H1 (cell line): Measurements from ENCODE around the gene WRAP53. TPM values are rescaled to one million over a fixed set of nuclear protein-coding genes. Genes with fewer than 3 reads are reported as not detected.

ENCODE experiments used
- CTCF ChIA-PET: fragments of 300-600 bp; sonication (Branson Sonifier 250); formaldehyde crosslinking; loops from one replicate; lab custom pipeline; 2021; ENCODE audit not compliant: partially characterized antibody; lab: Charles Lee
- POLR2A ChIA-PET: fragments of 300-600 bp; sonication (Branson Sonifier 250); formaldehyde crosslinking; loops from one replicate; lab custom pipeline; 2021; ENCODE audit warnings: inconsistent platforms; ENCODE audit not compliant: partially characterized antibody; lab: Charles Lee
- DNase-seq, 2 experiments: peaks; one replicate each; pipeline versions ENCODE4 v3.0.0 to v3.0.0-alpha.2; 2010 to 2022; ENCODE audit warnings: low spot score in 2 of 2, low read depth in 1 of 2, mixed read lengths in 1 of 2
- FAIRE-seq: peaks from 2 replicates; lab custom pipeline; 2011; peaks lifted over from hg19 to GRCh38; lab: Jason Lieb, UNC
- H2AFZ ChIP-seq: 2 replicates; pipeline ENCODE4 v1.8.1; 2012; ENCODE audit warnings: low read length, inconsistent platforms
- H2AK5ac ChIP-seq: 2 replicates; pipeline ENCODE4 v1.6.1; 2013; ENCODE audit warnings: low read depth, low read length
- H2BK120ac ChIP-seq: replicated peaks from 2 replicates; pipeline ENCODE3; 2013; ENCODE audit warnings: low read depth, low read length, inconsistent platforms
- H2BK12ac ChIP-seq: 2 replicates; pipeline ENCODE4 v1.6.1; 2013; ENCODE audit warnings: low read depth, low read length
- H2BK15ac ChIP-seq: 2 replicates; pipeline ENCODE4 v1.6.1; 2013; ENCODE audit warnings: low read length
- H2BK20ac ChIP-seq: 2 replicates; pipeline ENCODE4 v1.6.1; 2013; ENCODE audit warnings: low read length
- H2BK5ac ChIP-seq: 2 replicates; pipeline ENCODE4 v1.6.1; 2013; ENCODE audit warnings: low read depth, low read length
- H3K14ac ChIP-seq: 2 replicates; pipeline ENCODE4 v1.6.1; 2013; ENCODE audit warnings: inconsistent platforms; ENCODE audit not compliant: insufficient read length
- H3K18ac ChIP-seq: 2 replicates; pipeline ENCODE4 v1.6.1; 2013; ENCODE audit warnings: low read length; ENCODE audit errors: extremely low read depth
- H3K23ac ChIP-seq: 2 replicates; pipeline ENCODE4 v1.6.1; 2013; ENCODE audit warnings: inconsistent platforms; ENCODE audit not compliant: insufficient read length
- H3K23me2 ChIP-seq: 2 replicates; pipeline ENCODE4 v1.6.1; 2013; ENCODE audit warnings: low read depth, low read length
- H3K27ac ChIP-seq: 2 replicates; pipeline ENCODE4 v1.6.1; 2011; ENCODE audit warnings: low read depth, low read length, inconsistent platforms
- H3K27me3 ChIP-seq, 4 experiments: replicated peaks in 1 of 4; 1 replicate in 1 of 4; 2 replicates in 3 of 4; pipeline versions ENCODE4 v1.6.1 to v1.8.1; 2011 to 2013; ENCODE audit warnings: low read length in 3 of 4, mild to moderate bottlenecking in 3 of 4, inconsistent platforms in 2 of 4, mixed read lengths in 2 of 4, moderate library complexity in 1 of 4; ENCODE audit not compliant: control insufficient read depth in 3 of 4, insufficient read depth in 3 of 4; ENCODE audit errors: extremely low read depth in 1 of 4
- H3K36me3 ChIP-seq, 4 experiments: 2 replicates each; pipeline versions ENCODE4 v1.6.1 to v1.8.1; 2011 to 2013; ENCODE audit warnings: mild to moderate bottlenecking in 4 of 4, low read length in 3 of 4, moderate library complexity in 2 of 4, control low read depth in 1 of 4, inconsistent platforms in 1 of 4; ENCODE audit not compliant: insufficient read depth in 4 of 4, control insufficient read depth in 2 of 4
- H3K4ac ChIP-seq: replicated peaks from 2 replicates; pipeline ENCODE3; 2013; ENCODE audit warnings: low read length, low read depth, mixed read lengths, inconsistent platforms; ENCODE audit not compliant: insufficient read length
- H3K4me1 ChIP-seq, 4 experiments: replicated peaks in 1 of 4; 1 replicate in 1 of 4; 2 replicates in 3 of 4; pipeline versions ENCODE4 v1.6.1 to v1.8.1; 2011 to 2013; ENCODE audit warnings: low read length in 3 of 4, inconsistent platforms in 2 of 4, mixed read lengths in 1 of 4; ENCODE audit not compliant: insufficient read depth in 4 of 4, control insufficient read depth in 3 of 4
- H3K4me2 ChIP-seq, 2 experiments: 2 replicates each; pipeline versions ENCODE4 v1.6.1 to v1.8.1; 2011 to 2013; ENCODE audit warnings: low read depth in 2 of 2, low read length in 2 of 2, control low read depth in 1 of 2, inconsistent platforms in 1 of 2, mild to moderate bottlenecking in 1 of 2; ENCODE audit not compliant: insufficient read depth in 1 of 2
- H3K4me3 ChIP-seq, 4 experiments: fragments of 200-600, 300-600 bp in 1 of 4; sonication (generic), shearing (Covaris generic), sonication (Bioruptor Twin) in 1 of 4; 2 replicates each; pipeline versions ENCODE4 v1.5.1 to v1.8.1; 2011 to 2016; ENCODE audit warnings: low read length in 4 of 4, low read depth in 3 of 4, control low read depth in 2 of 4, inconsistent platforms in 2 of 4, mild to moderate bottlenecking in 2 of 4, mixed read lengths in 1 of 4, moderate library complexity in 1 of 4; ENCODE audit not compliant: insufficient read depth in 2 of 4; ENCODE audit errors: extremely low read depth in 1 of 4
- H3K56ac ChIP-seq: replicated peaks from 2 replicates; pipeline ENCODE3; 2013; ENCODE audit warnings: low read depth, mild to moderate bottlenecking, mixed read lengths, low read length, inconsistent platforms; ENCODE audit not compliant: insufficient read length
- H3K79me1 ChIP-seq: 2 replicates; pipeline ENCODE4 v1.6.1; 2013; ENCODE audit warnings: low read depth, low read length, control low read depth
- H3K79me2 ChIP-seq, 2 experiments: 2 replicates each; pipeline versions ENCODE4 v1.6.1 to v1.8.1; 2012 to 2013; ENCODE audit warnings: low read length in 2 of 2, mild to moderate bottlenecking in 2 of 2, inconsistent platforms in 1 of 2; ENCODE audit not compliant: insufficient read depth in 2 of 2, control insufficient read depth in 1 of 2
- H3K9ac ChIP-seq, 4 experiments: replicated peaks in 1 of 4; 1 replicate in 1 of 4; 2 replicates in 3 of 4; pipeline versions ENCODE4 v1.6.1 to v1.8.1; 2011 to 2013; ENCODE audit warnings: low read depth in 3 of 4, low read length in 3 of 4, control low read depth in 2 of 4, mild to moderate bottlenecking in 2 of 4, moderate library complexity in 2 of 4, inconsistent platforms in 1 of 4; ENCODE audit errors: extremely low read depth in 1 of 4
- H3K9me3 ChIP-seq, 2 experiments: 2 replicates each; pipeline versions ENCODE4 v1.6.1 to v1.8.1; 2012 to 2013; ENCODE audit warnings: mild to moderate bottlenecking in 2 of 2, moderate library complexity in 2 of 2, control low read depth in 1 of 2, inconsistent platforms in 1 of 2, low read depth in 1 of 2, low read length in 1 of 2, mixed read lengths in 1 of 2; ENCODE audit not compliant: insufficient read depth in 2 of 2
- H4K20me1 ChIP-seq, 2 experiments: replicated peaks in 1 of 2; 2 replicates each; pipeline versions ENCODE3 to v1.8.1; 2011 to 2013; ENCODE audit warnings: inconsistent platforms in 2 of 2, low read length in 2 of 2, mild to moderate bottlenecking in 1 of 2; ENCODE audit not compliant: insufficient read depth in 2 of 2, control insufficient read depth in 1 of 2
- H4K5ac ChIP-seq: 2 replicates; pipeline ENCODE4 v1.6.1; 2013; ENCODE audit warnings: low read length, low read depth, mixed read lengths, inconsistent platforms; ENCODE audit not compliant: insufficient read length
- H4K8ac ChIP-seq: 2 replicates; pipeline ENCODE4 v1.8.0; 2013; ENCODE audit warnings: mild to moderate bottlenecking, moderate library complexity, low read length, inconsistent platforms; ENCODE audit not compliant: insufficient read depth; ENCODE audit errors: extremely low read depth
- H4K91ac ChIP-seq: replicated peaks from 2 replicates; pipeline ENCODE3; 2013; ENCODE audit warnings: low read length, mixed read lengths, inconsistent platforms; ENCODE audit not compliant: insufficient read length
- BRCA1 ChIP-seq: IDR thresholded peaks from 2 replicates; pipeline ENCODE4 v1.6.1; 2012; ENCODE audit warnings: low read depth, low read length, improper control_type of control experiment
- CHD1 ChIP-seq: IDR thresholded peaks from 2 replicates; pipeline ENCODE4 v1.6.1; 2012; ENCODE audit warnings: low read depth, low read length, improper control_type of control experiment
- CHD2 ChIP-seq: IDR thresholded peaks from 2 replicates; pipeline ENCODE4 v1.6.1; 2012; ENCODE audit warnings: low read length, improper control_type of control experiment
- HDAC2 ChIP-seq, 2 experiments: fragments of 300-600 bp in 1 of 2; sonication (generic) in 1 of 2; IDR thresholded peaks; 2 replicates each; pipeline ENCODE4 v1.6.1; 2011 to 2012; ENCODE audit warnings: low read depth in 2 of 2, low read length in 2 of 2, mild to moderate bottlenecking in 2 of 2, moderate library complexity in 2 of 2, borderline replicate concordance in 1 of 2, inconsistent platforms in 1 of 2
- HDAC6 ChIP-seq: IDR thresholded peaks from one replicate; pipeline ENCODE4 v1.7.1; 2012; ENCODE audit warnings: low read depth, mild to moderate bottlenecking, inconsistent platforms, low read length, moderate library complexity
- JUN ChIP-seq: IDR thresholded peaks from 2 replicates; pipeline ENCODE4 v1.6.1; 2011; ENCODE audit warnings: low read depth, mild to moderate bottlenecking, improper control_type of control experiment, low read length
- KDM5A ChIP-seq: fragments of 200-600 bp; IDR thresholded peaks from 2 replicates; pipeline ENCODE4 v1.7.1; 2012; ENCODE audit warnings: mild to moderate bottlenecking, low read length, inconsistent platforms, mixed read lengths
- NRF1 ChIP-seq: IDR thresholded peaks from 2 replicates; pipeline ENCODE4 v1.6.1; 2011; ENCODE audit warnings: mild to moderate bottlenecking, low read depth, low read length, improper control_type of control experiment
- PHF8 ChIP-seq: fragments of 200-600 bp; sonication (generic); conservative IDR thresholded peaks from 2 replicates; pipeline ENCODE4 v1.7.1; 2012; ENCODE audit warnings: low read depth, mild to moderate bottlenecking, inconsistent platforms, low read length, moderate library complexity
- POU5F1 ChIP-seq: IDR thresholded peaks from 2 replicates; pipeline ENCODE4 v1.6.1; 2011; ENCODE audit warnings: low read depth, mild to moderate bottlenecking, low read length, moderate library complexity
- RFX5 ChIP-seq: IDR thresholded peaks from 2 replicates; pipeline ENCODE4 v1.6.1; 2011; ENCODE audit warnings: low read depth, low read length, improper control_type of control experiment, borderline replicate concordance
- SUZ12 ChIP-seq: fragments of 200-600 bp; sonication (generic); IDR thresholded peaks from 2 replicates; pipeline ENCODE4 v1.6.1; 2012; ENCODE audit warnings: mild to moderate bottlenecking, inconsistent platforms, low read length, moderate library complexity, mixed read lengths
- TBP ChIP-seq: IDR thresholded peaks from 2 replicates; pipeline ENCODE4 v1.6.1; 2011; ENCODE audit warnings: low read depth, low read length, improper control_type of control experiment
- WGBS, 2 experiments: shearing (Covaris generic) in 1 of 2; methylation state at CpG; one replicate each; pipeline versions ENCODE4 v1.1.6 to v1.1.7; 2013 to 2015; ENCODE audit warnings: low lambda C conversion rate in 2 of 2, mixed read lengths in 2 of 2, inconsistent platforms in 1 of 2, low coverage in 1 of 2, missing lambda C conversion rate in 1 of 2; ENCODE audit not compliant: insufficient replicate concordance in 2 of 2, insufficient coverage in 1 of 2, insufficient read length in 1 of 2; ENCODE audit errors: extremely low coverage in 1 of 2, missing lambda C conversion rate in 1 of 2; 5-methylcytosine and 5-hydroxymethylcytosine counted together
- polyA plus RNA-seq, 7 experiments: library from polyadenylated mRNA; depleted of rRNA in 3 of 7; stranded (reverse) in 5 of 7; unstranded in 2 of 7; fragments of >200 nt in 5 of 7; fragments of 200-250 nt in 2 of 7; gene quantifications; 1 replicate in 5 of 7; 2 replicates in 1 of 7; 4 replicates in 1 of 7; pipeline versions ENCODE4 v1.2.1 to v1.2.3, GENCODE V29; 2011 to 2013; ENCODE audit warnings: missing spikeins in 2 of 7, mixed read lengths in 2 of 7
- total RNA-seq: library from RNA; stranded (reverse); fragmentation: NEBNext Ultra II Directional; extraction: Animal tissue kit (Norgen Biotek cat#: 25700); gene quantifications from 2 replicates; pipeline ENCODE4 v1.2.1, GENCODE V29; 2021
- TF ChIP-seq, protein P1 (sequence below): IDR thresholded peaks from 2 replicates; pipeline ENCODE4 v1.6.1; 2012; ENCODE audit warnings: inconsistent platforms

The WRAP53 gene
- total and polyA plus RNA-seq, 2 of the 8 experiments (the other 6 are each of a cell fraction or from before 2014, with no cell fraction given) = 29.2 to 30.1 TPM

DNA sequence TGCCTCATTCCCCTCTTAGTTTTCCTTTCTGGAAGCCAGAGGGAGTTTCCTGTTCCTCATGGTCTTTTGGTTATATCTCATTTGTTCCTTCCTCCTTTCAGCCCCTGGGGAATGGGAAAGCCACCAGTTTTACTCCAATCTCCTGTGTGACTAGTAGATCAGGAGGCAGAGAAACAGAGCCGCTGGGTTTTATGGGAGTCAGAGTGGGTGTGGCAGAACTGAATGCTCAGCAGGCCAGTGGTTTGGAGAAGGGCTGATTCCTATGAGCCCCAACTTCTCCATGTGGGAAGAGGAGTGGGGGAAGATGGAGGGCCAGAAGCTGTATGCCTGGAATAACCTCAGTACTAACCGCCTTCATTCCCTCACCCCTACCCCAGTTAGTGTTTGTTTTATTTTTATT lies 33.3 kb downstream of the WRAP53 start:
- peaks cover 0 to 14% (median 7%) of the 10 kb centered on the region in 4 experiments; a peak in 3 of 7 replicates for H3K27me3 ChIP-seq
- H3K23me2 ChIP-seq = peaks cover 4% of the 10 kb centered on the region
- no peak overlapping the region for H3K4me2 ChIP-seq
- H3K4ac ChIP-seq = no peak overlapping the region
- no peaks in the 10 kb centered on the region; the same call in 1 of the 2 replicates for H3K79me1 ChIP-seq
- no peak overlapping the region for H4K91ac ChIP-seq
- ChIA-PET POLR2A (interaction anchor here (0.6 to 1.3 kb wide), 2 partner anchors 33 to 79 kb away, joined by 3 read pairs; partner anchors contain the start of gene WRAP53), CTCF (interaction anchor here (1.0 to 1.5 kb wide), 2 partner anchors 7 to 10 kb away, joined by 3 to 4 read pairs; no protein-coding TSS in a partner anchor)
- FAIRE-seq (no peak), DNase-seq (no peak)
- no peaks in the 10 kb centered on the region for H3K9me3 ChIP-seq
- no peak overlapping the region for H3K27ac ChIP-seq
- H2AK5ac ChIP-seq = no peak overlapping the region
- H3K18ac ChIP-seq = no peak overlapping the region
- no peak overlapping the region for H2AFZ ChIP-seq
- no peak overlapping the region for H2BK15ac ChIP-seq
- H4K8ac ChIP-seq = no peak overlapping the region
- H3K9ac ChIP-seq = no peak overlapping the region
- no peak overlapping the region for H2BK5ac ChIP-seq
- no peak overlapping the region for H3K23ac ChIP-seq
- H4K20me1 ChIP-seq = no peaks in the 10 kb centered on the region
- H2BK12ac ChIP-seq = no peak overlapping the region
- no peaks in the 10 kb centered on the region for H3K79me2 ChIP-seq
- H3K4me1 ChIP-seq = peaks cover under 1 to 9% (median 4%) of the 10 kb centered on the region in 4 experiments; a peak in 5 of 7 replicates
- 82% methylated on average over 2 of the region's 2 CpGs; no CpG with 5 or more reads in 1 of the 2 experiments for WGBS, 2 experiments
- H2BK120ac ChIP-seq = no peak overlapping the region
- no peak overlapping the region for H3K4me3 ChIP-seq
- H3K56ac ChIP-seq = no peak overlapping the region
- no peak overlapping the region for H4K5ac ChIP-seq
- H3K36me3 ChIP-seq = no peaks in the 10 kb centered on the region
- no peak overlapping the region for H3K14ac ChIP-seq
- H2BK20ac ChIP-seq = no peak overlapping the region
- TF ChIP-seq HDAC6 = no peak
- no peak for TF ChIP-seq JUN
- no peak for TF ChIP-seq SUZ12
- no peak for TF ChIP-seq BRCA1
- TF ChIP-seq, protein P1, sequence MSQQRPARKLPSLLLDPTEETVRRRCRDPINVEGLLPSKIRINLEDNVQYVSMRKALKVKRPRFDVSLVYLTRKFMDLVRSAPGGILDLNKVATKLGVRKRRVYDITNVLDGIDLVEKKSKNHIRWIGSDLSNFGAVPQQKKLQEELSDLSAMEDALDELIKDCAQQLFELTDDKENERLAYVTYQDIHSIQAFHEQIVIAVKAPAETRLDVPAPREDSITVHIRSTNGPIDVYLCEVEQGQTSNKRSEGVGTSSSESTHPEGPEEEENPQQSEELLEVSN = no peak
- TF ChIP-seq TBP = no peak
- no peak for TF ChIP-seq PHF8
- no peak for TF ChIP-seq CHD2
- TF ChIP-seq RFX5 = no peak
- TF ChIP-seq HDAC2 (IDR thresholded peaks at IDR 0.05; ENCODE audit: borderline replicate concordance in 1 of 2, low read depth in 2 of 2, low read length in 2 of 2) = no peak
- no peak for TF ChIP-seq KDM5A
- TF ChIP-seq POU5F1 = no peak
- TF ChIP-seq CHD1 = no peak
- no peak for TF ChIP-seq NRF1
